Osteocyte (in vitro differentiated cells): ENCODE data around the gene DIP2C. TPM values are rescaled to one million over a fixed set of nuclear protein-coding genes. Genes with fewer than 3 reads are reported as not detected.
A peak's percentile ranks its signal among the peaks of the same experiment; 100 is the strongest.

Source experiments
- DNase-seq: peaks from one replicate; pipeline ENCODE4 v3.0.0; 2021; ENCODE audit warnings: mixed read lengths; ENCODE audit not compliant: unreplicated experiment; ENCODE audit errors: extremely low spot score
- H3K27ac Mint-ChIP-seq: one replicate; pipeline ENCODE4 v1.8.0; 2021; ENCODE audit warnings: mild to moderate bottlenecking, mixed read lengths; ENCODE audit not compliant: unreplicated experiment
- H3K27me3 Mint-ChIP-seq: one replicate; pipeline ENCODE4 v1.8.0; 2021; ENCODE audit warnings: mixed read lengths; ENCODE audit not compliant: unreplicated experiment
- H3K36me3 Mint-ChIP-seq: one replicate; pipeline ENCODE4 v1.8.0; 2021; ENCODE audit warnings: mixed read lengths; ENCODE audit not compliant: unreplicated experiment
- H3K4me1 Mint-ChIP-seq: one replicate; pipeline ENCODE4 v1.8.0; 2021; ENCODE audit warnings: mixed read lengths; ENCODE audit not compliant: unreplicated experiment
- H3K4me3 Mint-ChIP-seq: one replicate; pipeline ENCODE4 v1.8.0; 2021; ENCODE audit warnings: mild to moderate bottlenecking, moderate library complexity, mixed read lengths; ENCODE audit not compliant: unreplicated experiment
- H3K9me3 Mint-ChIP-seq: one replicate; pipeline ENCODE4 v1.8.0; 2021; ENCODE audit warnings: mixed read lengths; ENCODE audit not compliant: unreplicated experiment
- CTCF ChIP-seq: fragments of 200-600 bp; sonication (generic); IDR thresholded peaks from 2 replicates; pipeline ENCODE4 v1.5.0; 2021; ENCODE audit warnings: antibody characterized with exemption, mild to moderate bottlenecking, moderate library complexity
- total RNA-seq: library from RNA; stranded (reverse); gene quantifications from 2 replicates; pipeline ENCODE4 v1.2.1, GENCODE V29; 2021

The DIP2C gene
- total RNA-seq, 1 donor from 2014 or later = 36.8 TPM

DNA sequence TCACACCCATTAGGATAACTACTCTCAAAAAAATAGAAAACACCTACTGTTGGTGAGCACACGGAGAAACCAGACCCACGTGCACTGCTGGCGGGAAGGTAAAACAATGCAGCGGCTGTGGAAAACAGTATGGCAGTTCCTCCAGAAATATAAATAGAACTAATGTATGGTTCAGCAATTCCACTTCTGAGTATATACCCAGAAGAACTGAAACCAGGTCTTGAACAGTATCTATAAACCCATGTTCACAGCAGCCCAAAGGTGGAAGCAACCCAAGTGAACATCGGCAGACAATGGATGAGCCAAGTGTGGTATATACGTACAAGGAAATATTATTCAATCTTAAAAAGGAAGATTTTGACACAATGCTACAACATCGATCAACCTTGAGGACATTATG, 389.5 kb downstream of the DIP2C start:
- Mint-ChIP-seq H3K27ac (no peak overlapping the region), H3K4me1 (peaks cover 18% of the 10 kb centered on the region), H3K36me3 (peaks cover 20% of the 10 kb centered on the region), H3K27me3 (no peaks in the 10 kb centered on the region), H3K9me3 (no peaks in the 10 kb centered on the region), H3K4me3 (no peak overlapping the region)
- TF ChIP-seq CTCF = no peak
- DNase-seq = no peak

DNA sequence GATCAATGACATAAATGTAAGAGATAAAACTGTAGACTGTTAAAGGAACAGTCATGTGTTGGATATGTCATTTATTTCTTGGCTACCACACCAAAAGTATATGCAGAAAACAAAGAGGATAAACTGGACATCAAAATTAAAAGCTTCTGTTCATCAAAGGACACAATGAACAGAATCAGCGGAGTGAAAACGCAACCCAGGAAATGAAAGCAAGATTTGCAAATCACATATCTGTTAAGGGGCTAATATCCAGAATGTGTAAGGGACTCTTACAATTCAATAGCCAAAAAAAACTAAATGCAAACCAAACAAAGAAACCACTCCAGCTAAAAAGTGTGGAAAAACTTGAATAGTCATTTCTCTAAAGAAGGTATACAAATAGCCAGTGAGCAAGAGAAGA, 390.0 kb downstream of the DIP2C start:
- Mint-ChIP-seq H3K4me1 (peaks cover 18% of the 10 kb centered on the region), H3K4me3 (no peak overlapping the region), H3K27me3 (no peaks in the 10 kb centered on the region), H3K9me3 (no peaks in the 10 kb centered on the region), H3K36me3 (peaks cover 24% of the 10 kb centered on the region), H3K27ac (no peak overlapping the region)
- no peak for TF ChIP-seq CTCF
- no peak for DNase-seq

DNA sequence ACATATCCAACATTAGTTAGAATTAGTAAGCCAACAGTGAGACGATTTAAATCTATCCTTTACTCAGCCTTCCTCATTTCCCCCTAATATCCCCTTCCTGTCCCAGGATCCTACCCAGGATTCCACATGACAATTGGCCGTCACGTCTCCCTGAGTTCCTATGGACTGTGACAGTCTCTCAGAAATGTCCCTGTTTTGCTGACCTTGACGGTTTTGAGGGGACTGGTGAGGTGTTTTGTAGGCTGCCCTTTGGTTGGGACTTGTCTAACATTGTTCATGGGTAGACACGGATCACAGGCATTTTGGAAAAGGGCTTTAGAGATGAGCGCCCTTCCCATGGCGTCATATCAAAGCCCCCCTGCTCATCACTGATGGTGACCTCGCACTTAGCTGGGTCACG, 391.4 kb downstream of the DIP2C start:
- TF ChIP-seq CTCF = no peak
- Mint-ChIP-seq H3K4me3 (no peak overlapping the region), H3K36me3 (peaks cover 24% of the 10 kb centered on the region), H3K4me1 (peaks cover 21% of the 10 kb centered on the region), H3K27me3 (no peaks in the 10 kb centered on the region), H3K27ac (peak overlapping the region; percentile 59), H3K9me3 (no peaks in the 10 kb centered on the region)
- no peak for DNase-seq

DNA sequence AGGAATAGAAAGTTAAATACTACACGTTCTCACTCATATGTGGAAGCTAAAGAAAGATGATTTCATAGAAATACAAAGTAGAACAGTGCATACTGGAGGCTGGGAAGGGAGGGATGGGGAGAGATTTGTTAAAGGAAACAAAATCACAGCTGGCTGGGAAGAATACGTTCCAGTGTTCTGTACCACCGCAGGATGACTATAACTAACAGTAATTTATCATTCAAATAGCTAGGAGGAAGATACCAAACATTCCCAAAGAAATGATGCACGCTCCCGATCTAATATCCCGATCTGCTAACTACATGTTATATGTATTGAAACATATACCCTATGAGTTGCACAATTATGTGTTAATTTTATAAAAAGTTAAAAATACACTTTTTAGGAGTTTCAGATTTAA, 391.9 kb downstream of the DIP2C start:
- Mint-ChIP-seq H3K4me3 (no peak overlapping the region), H3K27me3 (no peaks in the 10 kb centered on the region), H3K36me3 (peaks cover 24% of the 10 kb centered on the region), H3K27ac (peak overlapping the region; percentile 59), H3K9me3 (no peaks in the 10 kb centered on the region), H3K4me1 (peaks cover 21% of the 10 kb centered on the region)
- DNase-seq = no peak
- TF ChIP-seq CTCF = no peak

GRCh38 chr10:293636-294035, 395.8 kb downstream of the DIP2C start:
- Mint-ChIP-seq H3K9me3 (no peaks in the 10 kb centered on the region), H3K4me1 (peaks cover 21% of the 10 kb centered on the region), H3K36me3 (peaks cover 8% of the 10 kb centered on the region), H3K27me3 (no peaks in the 10 kb centered on the region), H3K27ac (no peak overlapping the region), H3K4me3 (no peak overlapping the region)
- no peak for DNase-seq
- no peak for TF ChIP-seq CTCF
